Suprapubic skin (tissue), 4 donors: ENCODE data around the gene TTLL5. TPM values are rescaled to one million over a fixed set of nuclear protein-coding genes. Genes with fewer than 3 reads are reported as not detected.

ENCODE experiments used
- DNase-seq, 2 donors: peaks; one replicate each; pipeline ENCODE4 v3.0.0-alpha.2; 2019; ENCODE audit warnings: low spot score in 2 of 2
- H3K27ac ChIP-seq: fragments of 200-600 bp; sonication (generic); one replicate; pipeline ENCODE4 v1.5.1; 2019
- H3K27me3 ChIP-seq: fragments of 200-600 bp; sonication (generic); one replicate; pipeline ENCODE4 v1.5.1; 2019
- H3K36me3 ChIP-seq: fragments of 200-600 bp; sonication (generic); one replicate; pipeline ENCODE4 v1.5.1; 2019
- H3K4me1 ChIP-seq: fragments of 200-600 bp; sonication (generic); one replicate; pipeline ENCODE4 v1.5.1; 2019
- H3K4me3 ChIP-seq: fragments of 200-600 bp; sonication (generic); one replicate; pipeline ENCODE4 v1.5.1; 2019; ENCODE audit warnings: mild to moderate bottlenecking
- H3K9me3 ChIP-seq: fragments of 200-600 bp; sonication (generic); one replicate; pipeline ENCODE4 v1.5.1; 2019
- EP300 ChIP-seq: sonication (generic); formaldehyde crosslinking; IDR thresholded peaks from one replicate; pipeline ENCODE4 v1.6.1; 2017; ENCODE audit warnings: antibody characterized with exemption
- POLR2A ChIP-seq, 2 donors: fragments of 450-650 bp; IDR thresholded peaks; one replicate each; pipeline ENCODE4 v1.6.1; 2017; ENCODE audit warnings: antibody characterized with exemption in 2 of 2, mild to moderate bottlenecking in 2 of 2, moderate library complexity in 2 of 2
- POLR2AphosphoS5 ChIP-seq, 3 donors: sonication (generic); formaldehyde crosslinking; IDR thresholded peaks; one replicate each; pipeline ENCODE4 v1.6.1; 2017; ENCODE audit warnings: antibody characterized with exemption in 3 of 3
- WGBS: methylation state at CpG from one replicate; pipeline ENCODE4 v1.1.5; 2018; 5-methylcytosine and 5-hydroxymethylcytosine counted together
- total RNA-seq, 4 donors: library from RNA; depleted of rRNA; stranded (reverse); fragments of >200 nt; gene quantifications; one replicate each; pipeline ENCODE4 v1.1.0, GENCODE V29; 2016
- TF ChIP-seq, protein P1 (sequence below), 2 donors: fragments of 200-600 bp in 1 of 2; fragments of 450-650 bp in 1 of 2; sonication (generic) in 1 of 2; IDR thresholded peaks; one replicate each; pipeline ENCODE4 v1.5.1; 2016 to 2019; ENCODE audit warnings: antibody characterized with exemption in 2 of 2, mild to moderate bottlenecking in 1 of 2, moderate library complexity in 1 of 2

The TTLL5 gene
- total RNA-seq, 4 donors from 2014 or later = 24.4 to 56.4 (median 34.8) TPM

DNA sequence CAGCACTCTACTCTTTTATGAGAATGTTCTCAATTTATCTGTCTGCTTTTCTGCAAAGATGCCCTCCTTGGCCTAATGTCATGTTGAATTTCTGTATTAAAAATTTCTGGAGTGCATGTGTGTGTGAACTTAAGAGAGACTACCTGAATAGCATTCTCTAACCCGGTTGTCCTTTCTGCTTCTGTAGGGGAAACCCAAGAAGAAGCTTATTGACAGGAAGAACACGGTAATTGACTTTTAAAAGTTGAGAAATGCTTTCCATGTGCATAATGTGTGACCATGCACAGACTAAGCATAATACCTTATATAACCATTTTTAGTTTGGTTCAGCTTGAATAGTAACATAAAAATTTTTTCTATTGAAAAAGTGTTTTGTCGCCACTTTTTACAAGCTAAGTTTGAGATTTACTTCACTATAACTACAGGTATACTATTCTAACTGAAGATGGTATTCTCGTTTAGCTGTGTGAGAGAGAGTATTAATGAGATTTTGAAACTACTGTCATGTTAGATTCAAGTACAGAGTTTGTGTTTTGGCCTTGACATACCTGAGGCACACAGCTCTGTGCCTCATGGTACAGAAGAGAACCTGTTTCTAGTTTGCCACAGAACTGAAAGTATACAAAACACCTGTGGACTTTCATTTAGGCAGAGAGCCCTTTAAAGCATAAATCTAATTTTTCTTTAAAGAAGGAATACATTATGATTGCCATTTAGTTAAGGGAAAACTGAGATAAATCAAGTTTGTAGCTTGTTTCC is 96.8 kb downstream of the TTLL5 start:
- TF ChIP-seq EP300 (no peak), POLR2A (IDR thresholded peaks at IDR 0.05) (no peak), POLR2AphosphoS5 (IDR thresholded peaks at IDR 0.05) (no peak)
- TF ChIP-seq, protein P1, sequence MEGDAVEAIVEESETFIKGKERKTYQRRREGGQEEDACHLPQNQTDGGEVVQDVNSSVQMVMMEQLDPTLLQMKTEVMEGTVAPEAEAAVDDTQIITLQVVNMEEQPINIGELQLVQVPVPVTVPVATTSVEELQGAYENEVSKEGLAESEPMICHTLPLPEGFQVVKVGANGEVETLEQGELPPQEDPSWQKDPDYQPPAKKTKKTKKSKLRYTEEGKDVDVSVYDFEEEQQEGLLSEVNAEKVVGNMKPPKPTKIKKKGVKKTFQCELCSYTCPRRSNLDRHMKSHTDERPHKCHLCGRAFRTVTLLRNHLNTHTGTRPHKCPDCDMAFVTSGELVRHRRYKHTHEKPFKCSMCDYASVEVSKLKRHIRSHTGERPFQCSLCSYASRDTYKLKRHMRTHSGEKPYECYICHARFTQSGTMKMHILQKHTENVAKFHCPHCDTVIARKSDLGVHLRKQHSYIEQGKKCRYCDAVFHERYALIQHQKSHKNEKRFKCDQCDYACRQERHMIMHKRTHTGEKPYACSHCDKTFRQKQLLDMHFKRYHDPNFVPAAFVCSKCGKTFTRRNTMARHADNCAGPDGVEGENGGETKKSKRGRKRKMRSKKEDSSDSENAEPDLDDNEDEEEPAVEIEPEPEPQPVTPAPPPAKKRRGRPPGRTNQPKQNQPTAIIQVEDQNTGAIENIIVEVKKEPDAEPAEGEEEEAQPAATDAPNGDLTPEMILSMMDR (IDR thresholded peaks at IDR 0.05) = no peak
- Histone ChIP-seq H3K27ac (no peak overlapping the region), H3K4me3 (no peak overlapping the region), H3K9me3 (no peaks in the 10 kb centered on the region), H3K27me3 (no peaks in the 10 kb centered on the region), H3K4me1 (no peaks in the 10 kb centered on the region), H3K36me3 (peaks cover 10% of the 10 kb centered on the region)
- DNase-seq = no peak
- whole genome bisulfite sequencing = 93% methylated on average over 4 of the region's 4 CpGs

DNA sequence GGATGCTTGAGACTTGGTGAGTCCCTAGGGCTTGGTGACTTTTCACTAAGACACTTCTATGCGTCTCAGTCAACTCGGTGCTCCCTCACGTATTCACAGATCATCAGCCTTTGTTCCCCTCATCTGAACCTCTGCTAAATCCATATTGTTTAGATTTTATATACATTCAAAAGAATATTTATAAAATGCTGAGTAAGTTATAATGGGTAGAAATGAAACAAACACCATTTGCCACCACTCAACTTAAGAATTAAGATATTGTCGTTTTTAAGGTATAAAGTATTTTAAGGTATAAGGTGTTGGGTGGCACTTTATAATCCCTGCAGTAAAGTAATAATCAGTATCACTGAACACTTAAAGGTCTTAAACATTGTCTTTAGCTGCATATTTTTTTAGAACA is 103.0 kb downstream of the TTLL5 start:
- TF ChIP-seq, protein P1 (IDR thresholded peaks at IDR 0.05) = no peak
- TF ChIP-seq POLR2A (IDR thresholded peaks at IDR 0.05) (no peak), EP300 (no peak), POLR2AphosphoS5 (IDR thresholded peaks at IDR 0.05) (no peak)
- H3K4me1 ChIP-seq = no peaks in the 10 kb centered on the region
- no peaks in the 10 kb centered on the region for H3K36me3 ChIP-seq
- H3K27me3 ChIP-seq = no peaks in the 10 kb centered on the region
- WGBS = 98% methylated on average over 4 of the region's 4 CpGs
- DNase-seq = no peak
- no peak overlapping the region for H3K4me3 ChIP-seq
- H3K27ac ChIP-seq = no peak overlapping the region
- H3K9me3 ChIP-seq = no peaks in the 10 kb centered on the region

DNA sequence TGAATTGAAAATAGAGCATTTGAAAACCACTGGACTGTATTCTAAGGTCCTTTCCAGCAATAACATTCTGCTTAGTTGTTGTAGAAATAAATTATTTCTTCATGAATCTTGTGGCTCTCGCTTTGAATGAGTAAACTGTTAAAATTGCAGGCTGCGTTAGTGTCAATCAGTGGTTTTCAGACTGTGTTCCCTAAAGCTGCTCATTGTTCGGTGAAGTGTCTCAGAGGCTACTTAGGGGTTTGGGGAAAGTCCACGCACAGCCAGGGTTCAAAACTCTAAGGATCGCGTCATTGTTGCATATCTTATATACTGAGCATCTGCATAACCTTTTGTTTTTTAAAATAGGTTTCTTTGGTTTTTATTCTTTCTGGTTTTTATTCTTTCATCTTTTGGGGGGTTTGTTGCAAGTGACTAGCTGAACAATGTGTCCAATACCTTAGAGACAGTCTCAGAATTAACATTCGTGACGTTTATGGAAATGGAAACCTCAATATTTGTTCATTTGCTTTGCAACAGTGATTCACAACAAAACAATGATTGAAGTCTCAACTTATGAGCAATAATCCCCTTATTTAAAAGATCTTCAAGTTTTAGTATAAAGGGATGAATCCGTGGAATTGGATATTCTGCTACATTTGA is 108.1 kb downstream of the TTLL5 start:
- Histone ChIP-seq H3K4me3 (no peak overlapping the region), H3K36me3 (peaks cover 13% of the 10 kb centered on the region), H3K9me3 (no peaks in the 10 kb centered on the region), H3K27ac (no peak overlapping the region), H3K4me1 (no peaks in the 10 kb centered on the region), H3K27me3 (no peaks in the 10 kb centered on the region)
- WGBS = 85% methylated on average over 9 of the region's 9 CpGs
- TF ChIP-seq, protein P1 (IDR thresholded peaks at IDR 0.05) = no peak
- TF ChIP-seq POLR2AphosphoS5 (IDR thresholded peaks at IDR 0.05) (no peak), POLR2A (IDR thresholded peaks at IDR 0.05) (no peak), EP300 (no peak)
- no peak for DNase-seq

DNA sequence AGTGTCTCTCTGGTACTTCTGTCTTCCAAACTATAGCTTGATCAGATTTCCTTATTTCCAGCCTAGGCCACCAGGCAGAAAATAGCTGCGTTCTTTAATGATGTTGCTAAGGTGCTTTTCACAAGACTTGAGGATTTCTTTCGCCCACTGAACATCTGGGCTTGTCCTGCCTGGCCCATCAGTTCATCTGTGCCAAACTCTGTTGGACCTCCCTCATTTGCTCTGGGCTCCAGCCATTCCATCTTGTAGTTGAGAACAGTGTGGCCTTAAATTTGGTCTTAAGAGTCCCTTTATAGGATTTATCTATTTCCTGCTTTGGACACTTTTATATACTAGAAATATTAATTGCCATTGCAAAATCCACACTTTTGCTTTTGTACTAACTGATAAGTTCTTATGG is 109.6 kb downstream of the TTLL5 start:
- no peaks in the 10 kb centered on the region for H3K27me3 ChIP-seq
- H3K27ac ChIP-seq = no peak overlapping the region
- TF ChIP-seq EP300 (no peak), POLR2AphosphoS5 (IDR thresholded peaks at IDR 0.05) (no peak), POLR2A (IDR thresholded peaks at IDR 0.05) (no peak)
- TF ChIP-seq, protein P1 (IDR thresholded peaks at IDR 0.05) = no peak
- no peaks in the 10 kb centered on the region for H3K4me1 ChIP-seq
- WGBS = 68% methylated on average over 2 of the region's 2 CpGs
- peaks cover 24% of the 10 kb centered on the region for H3K36me3 ChIP-seq
- no peak for DNase-seq
- H3K9me3 ChIP-seq = no peaks in the 10 kb centered on the region
- no peak overlapping the region for H3K4me3 ChIP-seq

DNA sequence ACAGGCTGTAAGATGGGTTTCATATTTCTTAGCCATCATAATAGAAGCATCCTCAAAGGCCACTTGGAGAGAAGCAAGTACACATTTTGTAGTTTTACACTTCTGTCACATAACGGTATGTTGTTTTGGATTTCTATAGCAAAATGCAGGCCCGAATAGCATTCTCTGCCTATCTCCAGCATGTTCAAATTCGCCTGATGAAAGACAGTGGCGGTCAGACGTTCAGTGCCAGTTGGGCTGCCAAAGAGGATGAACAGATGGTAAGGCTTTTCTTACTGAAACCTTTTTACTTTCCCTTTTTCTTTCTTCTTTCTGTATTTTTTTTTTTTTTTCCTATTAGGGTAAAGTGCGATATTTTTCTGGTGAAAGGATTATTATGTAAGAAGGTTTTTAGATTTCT is 110.5 kb downstream of the TTLL5 start:
- TF ChIP-seq POLR2AphosphoS5 (IDR thresholded peaks at IDR 0.05) (no peak), POLR2A (IDR thresholded peaks at IDR 0.05) (no peak), EP300 (no peak)
- TF ChIP-seq, protein P1 (IDR thresholded peaks at IDR 0.05) = no peak
- Histone ChIP-seq H3K27me3 (no peaks in the 10 kb centered on the region), H3K9me3 (no peaks in the 10 kb centered on the region), H3K4me1 (no peaks in the 10 kb centered on the region), H3K4me3 (no peak overlapping the region), H3K36me3 (peaks cover 28% of the 10 kb centered on the region), H3K27ac (no peak overlapping the region)
- no peak for DNase-seq
- WGBS = 83% methylated on average over 6 of the region's 6 CpGs
